Stimulated activated CD4-positive, alpha-beta T cell treated with anti-CD3 and anti-CD28 coated beads, Interleukin-1b, Interleukin-23, amount 100 ng/mL, for 4 hours (primary cell): ENCODE measurements around the gene TRPV2.
A peak's percentile ranks its signal among the peaks of the same experiment; 100 is the strongest.

Source experiments
- DNase-seq, 2 donors: peaks; one replicate each; pipeline ENCODE4 v3.0.0-alpha.2; 2020; ENCODE audit warnings: low read depth in 2 of 2

TRPV2 gene

GRCh38 chr17:16406742-16407674 is 8.4 kb upstream of the TRPV2 start:
- DNase-seq: no peak

- DNase-seq: no peak
Measured at GRCh38 chr17:16407911-16408588, 7.3 kb upstream of the TRPV2 start.

GRCh38 chr17:16417399-16417798 is 2.0 kb downstream of the TRPV2 start:
- DNase-seq: no peak

- no peak for DNase-seq
Measured at GRCh38 chr17:16417896-16418684, 2.7 kb downstream of the TRPV2 start.

- DNase-seq: no peak
Measured at GRCh38 chr17:16418685-16419068, 3.3 kb downstream of the TRPV2 start.

GRCh38 chr17:16419074-16419928 is 3.9 kb downstream of the TRPV2 start:
- DNase-seq: peak in 1 of 2 donors; percentile 56

GRCh38 chr17:16419929-16420271 is 4.5 kb downstream of the TRPV2 start:
- DNase-seq: no peak

- no peak for DNase-seq
Measured at GRCh38 chr17:16422416-16422815, 7.0 kb downstream of the TRPV2 start.

GRCh38 chr17:16423226-16423872 is 8.0 kb downstream of the TRPV2 start:
- DNase-seq: no peak

- DNase-seq: no peak
Measured at GRCh38 chr17:16425202-16425601, 9.8 kb downstream of the TRPV2 start.

- no peak for DNase-seq
Measured at GRCh38 chr17:16425698-16426659, 10.6 kb downstream of the TRPV2 start.

GRCh38 chr17:16427020-16427419 is 11.6 kb downstream of the TRPV2 start:
- no peak for DNase-seq

GRCh38 chr17:16428098-16428882 is 12.9 kb downstream of the TRPV2 start:
- DNase-seq: peak; percentile 33 to 53

- DNase-seq: no peak
Measured at GRCh38 chr17:16429083-16429482, 13.7 kb downstream of the TRPV2 start.

- no peak for DNase-seq
Measured at GRCh38 chr17:16430650-16431049, 15.3 kb downstream of the TRPV2 start.

- DNase-seq: no peak
Measured at GRCh38 chr17:16432017-16432416, 16.6 kb downstream of the TRPV2 start.

GRCh38 chr17:16433514-16433913 is 18.1 kb downstream of the TRPV2 start:
- no peak for DNase-seq

GRCh38 chr17:16434662-16435061 is 19.3 kb downstream of the TRPV2 start:
- DNase-seq: no peak
